ENCODE measurements around the gene FOXJ1.

The FOXJ1 gene

GRCh38 chr17:76122431-76123190, 18.4 kb downstream of the FOXJ1 start:
- DNase-seq = no peak

GRCh38 chr17:76121932-76122430, 19.1 kb downstream of the FOXJ1 start:
- no peak for DNase-seq

- no peak for DNase-seq
Measured at GRCh38 chr17:76120658-76121008, 20.4 kb downstream of the FOXJ1 start.

- DNase-seq = no peak
Measured at GRCh38 chr17:76119409-76120371, 21.4 kb downstream of the FOXJ1 start.

GRCh38 chr17:76115138-76115754, 25.8 kb downstream of the FOXJ1 start:
- no peak for DNase-seq

- DNase-seq = no peak
Measured at GRCh38 chr17:76111956-76112355, 29.1 kb downstream of the FOXJ1 start.

- DNase-seq = no peak
Measured at GRCh38 chr17:76107509-76107908, 33.5 kb downstream of the FOXJ1 start.

GRCh38 chr17:76106703-76107102, 34.3 kb downstream of the FOXJ1 start:
- no peak for DNase-seq

- DNase-seq = no peak
Measured at GRCh38 chr17:76104896-76105231, 36.2 kb downstream of the FOXJ1 start.

GRCh38 chr17:76104140-76104895, 36.7 kb downstream of the FOXJ1 start:
- DNase-seq = no peak

- DNase-seq = peak; percentile 91
Measured at GRCh38 chr17:76103274-76104139, 37.5 kb downstream of the FOXJ1 start, which contains the start of gene EXOC7. EXOC7 (minus strand) TSS chr17:76103787; CDS start chr17:76103692, 95 bp downstream.

GRCh38 chr17:76102944-76103273, 38.1 kb downstream of the FOXJ1 start:
- no peak for DNase-seq

GRCh38 chr17:76097716-76098295, 43.2 kb downstream of the FOXJ1 start:
- DNase-seq = no peak

- no peak for DNase-seq
Measured at GRCh38 chr17:76095943-76096342, 45.1 kb downstream of the FOXJ1 start.

- no peak for DNase-seq
Measured at GRCh38 chr17:76094046-76094445, 47.0 kb downstream of the FOXJ1 start.

GRCh38 chr17:76092526-76093413, 48.3 kb downstream of the FOXJ1 start:
- no peak for DNase-seq

GRCh38 chr17:76091526-76092286, 49.3 kb downstream of the FOXJ1 start:
- DNase-seq = no peak

- no peak for DNase-seq
Measured at GRCh38 chr17:76090517-76091129, 50.4 kb downstream of the FOXJ1 start.

Data from NCI-H1092 (cell line).